H1 (cell line): Measurements from ENCODE around the gene TCERG1. TPM values are rescaled to one million over a fixed set of nuclear protein-coding genes. Genes with fewer than 3 reads are reported as not detected.

Source experiments
- CBX5 ChIP-seq: fragments of 300-800, 300-1000 bp; sonication (generic); IDR thresholded peaks from 2 replicates; pipeline ENCODE4 v1.7.1; 2016; ENCODE audit warnings: antibody characterized with exemption, low read length, low read depth
- CTBP2 ChIP-seq: IDR thresholded peaks from 2 replicates; pipeline ENCODE4 v1.7.0; 2011; ENCODE audit warnings: borderline replicate concordance, mild to moderate bottlenecking, moderate library complexity, mixed read lengths, low read length; ENCODE audit not compliant: insufficient read depth, insufficient read length
- GTF2F1 ChIP-seq: IDR thresholded peaks from 2 replicates; pipeline ENCODE4 v1.6.1; 2012; ENCODE audit warnings: low read depth, low read length, improper control_type of control experiment, borderline replicate concordance
- SIN3A ChIP-seq, 2 experiments: IDR thresholded peaks in 1 of 2; conservative IDR thresholded peaks in 1 of 2; 2 replicates each; pipeline ENCODE4 v1.6.1; 2011 to 2012; ENCODE audit warnings: low read length in 2 of 2, improper control_type of control experiment in 1 of 2, low read depth in 1 of 2, mild to moderate bottlenecking in 1 of 2
- SP4 ChIP-seq: IDR thresholded peaks from 2 replicates; pipeline ENCODE4 v1.6.1; 2012; ENCODE audit warnings: low read length, inconsistent platforms
- TAF7 ChIP-seq: optimal IDR thresholded peaks from 2 replicates; pipeline ENCODE3; 2011; ENCODE audit warnings: low read depth, mild to moderate bottlenecking, inconsistent platforms, low read length, moderate library complexity, borderline replicate concordance
- YY1 ChIP-seq: IDR thresholded peaks from 2 replicates; pipeline ENCODE4 v1.6.1; 2011; ENCODE audit warnings: low read depth, mild to moderate bottlenecking, low read length
- polyA plus RNA-seq, 7 experiments: library from polyadenylated mRNA; depleted of rRNA in 3 of 7; stranded (reverse) in 5 of 7; unstranded in 2 of 7; fragments of >200 nt in 5 of 7; fragments of 200-250 nt in 2 of 7; gene quantifications; 1 replicate in 5 of 7; 2 replicates in 1 of 7; 4 replicates in 1 of 7; pipeline versions ENCODE4 v1.2.1 to v1.2.3, GENCODE V29; 2011 to 2013; ENCODE audit warnings: missing spikeins in 2 of 7, mixed read lengths in 2 of 7
- total RNA-seq: library from RNA; stranded (reverse); fragmentation: NEBNext Ultra II Directional; extraction: Animal tissue kit (Norgen Biotek cat#: 25700); gene quantifications from 2 replicates; pipeline ENCODE4 v1.2.1, GENCODE V29; 2021
- TF ChIP-seq, protein P1 (sequence below): fragments of 300-600 bp; sonication (generic); IDR thresholded peaks from 2 replicates; pipeline ENCODE4 v1.7.1; 2012; ENCODE audit warnings: low read length, moderate library complexity, mild to moderate bottlenecking, inconsistent platforms; ENCODE audit not compliant: insufficient replicate concordance
- TF ChIP-seq, protein P2 (sequence below), 3 experiments: IDR thresholded peaks; 1 replicate in 2 of 3; 2 replicates in 1 of 3; pipeline versions ENCODE4 v1.5.1 to v1.6.1; 2011; ENCODE audit warnings: low read length in 3 of 3, mild to moderate bottlenecking in 3 of 3, inconsistent platforms in 2 of 3, low read depth in 1 of 3, moderate library complexity in 1 of 3; ENCODE audit not compliant: insufficient read depth in 1 of 3; ENCODE audit errors: control extremely low read depth in 1 of 3

TCERG1 gene
- total and polyA plus RNA-seq, 2 of the 8 experiments (the other 6 are each of a cell fraction or from before 2014, with no cell fraction given), result 105 to 122 TPM

DNA sequence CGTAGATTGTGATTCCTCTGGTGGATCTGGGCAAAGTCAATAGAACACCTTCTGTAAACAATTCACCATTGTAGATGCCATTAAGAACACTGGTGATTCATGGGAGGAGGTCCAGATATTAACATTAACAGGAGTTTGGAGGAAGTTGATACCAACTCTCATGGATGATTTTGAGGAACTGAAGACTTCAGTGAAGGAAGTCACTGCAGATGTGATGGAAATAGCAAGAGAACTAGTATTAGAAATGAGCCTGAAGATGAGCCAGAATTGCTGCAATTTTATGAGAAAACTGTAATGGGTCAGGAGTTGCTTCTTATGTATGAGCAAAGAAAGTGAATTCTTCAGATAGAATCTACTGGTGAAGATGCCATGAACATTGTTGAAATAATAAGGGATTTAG, 26.9 kb downstream of the TCERG1 start (continued):
- TF ChIP-seq, protein P1, sequence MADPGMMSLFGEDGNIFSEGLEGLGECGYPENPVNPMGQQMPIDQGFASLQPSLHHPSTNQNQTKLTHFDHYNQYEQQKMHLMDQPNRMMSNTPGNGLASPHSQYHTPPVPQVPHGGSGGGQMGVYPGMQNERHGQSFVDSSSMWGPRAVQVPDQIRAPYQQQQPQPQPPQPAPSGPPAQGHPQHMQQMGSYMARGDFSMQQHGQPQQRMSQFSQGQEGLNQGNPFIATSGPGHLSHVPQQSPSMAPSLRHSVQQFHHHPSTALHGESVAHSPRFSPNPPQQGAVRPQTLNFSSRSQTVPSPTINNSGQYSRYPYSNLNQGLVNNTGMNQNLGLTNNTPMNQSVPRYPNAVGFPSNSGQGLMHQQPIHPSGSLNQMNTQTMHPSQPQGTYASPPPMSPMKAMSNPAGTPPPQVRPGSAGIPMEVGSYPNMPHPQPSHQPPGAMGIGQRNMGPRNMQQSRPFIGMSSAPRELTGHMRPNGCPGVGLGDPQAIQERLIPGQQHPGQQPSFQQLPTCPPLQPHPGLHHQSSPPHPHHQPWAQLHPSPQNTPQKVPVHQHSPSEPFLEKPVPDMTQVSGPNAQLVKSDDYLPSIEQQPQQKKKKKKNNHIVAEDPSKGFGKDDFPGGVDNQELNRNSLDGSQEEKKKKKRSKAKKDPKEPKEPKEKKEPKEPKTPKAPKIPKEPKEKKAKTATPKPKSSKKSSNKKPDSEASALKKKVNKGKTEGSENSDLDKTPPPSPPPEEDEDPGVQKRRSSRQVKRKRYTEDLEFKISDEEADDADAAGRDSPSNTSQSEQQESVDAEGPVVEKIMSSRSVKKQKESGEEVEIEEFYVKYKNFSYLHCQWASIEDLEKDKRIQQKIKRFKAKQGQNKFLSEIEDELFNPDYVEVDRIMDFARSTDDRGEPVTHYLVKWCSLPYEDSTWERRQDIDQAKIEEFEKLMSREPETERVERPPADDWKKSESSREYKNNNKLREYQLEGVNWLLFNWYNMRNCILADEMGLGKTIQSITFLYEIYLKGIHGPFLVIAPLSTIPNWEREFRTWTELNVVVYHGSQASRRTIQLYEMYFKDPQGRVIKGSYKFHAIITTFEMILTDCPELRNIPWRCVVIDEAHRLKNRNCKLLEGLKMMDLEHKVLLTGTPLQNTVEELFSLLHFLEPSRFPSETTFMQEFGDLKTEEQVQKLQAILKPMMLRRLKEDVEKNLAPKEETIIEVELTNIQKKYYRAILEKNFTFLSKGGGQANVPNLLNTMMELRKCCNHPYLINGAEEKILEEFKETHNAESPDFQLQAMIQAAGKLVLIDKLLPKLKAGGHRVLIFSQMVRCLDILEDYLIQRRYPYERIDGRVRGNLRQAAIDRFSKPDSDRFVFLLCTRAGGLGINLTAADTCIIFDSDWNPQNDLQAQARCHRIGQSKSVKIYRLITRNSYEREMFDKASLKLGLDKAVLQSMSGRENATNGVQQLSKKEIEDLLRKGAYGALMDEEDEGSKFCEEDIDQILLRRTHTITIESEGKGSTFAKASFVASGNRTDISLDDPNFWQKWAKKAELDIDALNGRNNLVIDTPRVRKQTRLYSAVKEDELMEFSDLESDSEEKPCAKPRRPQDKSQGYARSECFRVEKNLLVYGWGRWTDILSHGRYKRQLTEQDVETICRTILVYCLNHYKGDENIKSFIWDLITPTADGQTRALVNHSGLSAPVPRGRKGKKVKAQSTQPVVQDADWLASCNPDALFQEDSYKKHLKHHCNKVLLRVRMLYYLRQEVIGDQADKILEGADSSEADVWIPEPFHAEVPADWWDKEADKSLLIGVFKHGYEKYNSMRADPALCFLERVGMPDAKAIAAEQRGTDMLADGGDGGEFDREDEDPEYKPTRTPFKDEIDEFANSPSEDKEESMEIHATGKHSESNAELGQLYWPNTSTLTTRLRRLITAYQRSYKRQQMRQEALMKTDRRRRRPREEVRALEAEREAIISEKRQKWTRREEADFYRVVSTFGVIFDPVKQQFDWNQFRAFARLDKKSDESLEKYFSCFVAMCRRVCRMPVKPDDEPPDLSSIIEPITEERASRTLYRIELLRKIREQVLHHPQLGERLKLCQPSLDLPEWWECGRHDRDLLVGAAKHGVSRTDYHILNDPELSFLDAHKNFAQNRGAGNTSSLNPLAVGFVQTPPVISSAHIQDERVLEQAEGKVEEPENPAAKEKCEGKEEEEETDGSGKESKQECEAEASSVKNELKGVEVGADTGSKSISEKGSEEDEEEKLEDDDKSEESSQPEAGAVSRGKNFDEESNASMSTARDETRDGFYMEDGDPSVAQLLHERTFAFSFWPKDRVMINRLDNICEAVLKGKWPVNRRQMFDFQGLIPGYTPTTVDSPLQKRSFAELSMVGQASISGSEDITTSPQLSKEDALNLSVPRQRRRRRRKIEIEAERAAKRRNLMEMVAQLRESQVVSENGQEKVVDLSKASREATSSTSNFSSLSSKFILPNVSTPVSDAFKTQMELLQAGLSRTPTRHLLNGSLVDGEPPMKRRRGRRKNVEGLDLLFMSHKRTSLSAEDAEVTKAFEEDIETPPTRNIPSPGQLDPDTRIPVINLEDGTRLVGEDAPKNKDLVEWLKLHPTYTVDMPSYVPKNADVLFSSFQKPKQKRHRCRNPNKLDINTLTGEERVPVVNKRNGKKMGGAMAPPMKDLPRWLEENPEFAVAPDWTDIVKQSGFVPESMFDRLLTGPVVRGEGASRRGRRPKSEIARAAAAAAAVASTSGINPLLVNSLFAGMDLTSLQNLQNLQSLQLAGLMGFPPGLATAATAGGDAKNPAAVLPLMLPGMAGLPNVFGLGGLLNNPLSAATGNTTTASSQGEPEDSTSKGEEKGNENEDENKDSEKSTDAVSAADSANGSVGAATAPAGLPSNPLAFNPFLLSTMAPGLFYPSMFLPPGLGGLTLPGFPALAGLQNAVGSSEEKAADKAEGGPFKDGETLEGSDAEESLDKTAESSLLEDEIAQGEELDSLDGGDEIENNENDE, result no peak
- TF ChIP-seq YY1, result no peak
- TF ChIP-seq, protein P2, sequence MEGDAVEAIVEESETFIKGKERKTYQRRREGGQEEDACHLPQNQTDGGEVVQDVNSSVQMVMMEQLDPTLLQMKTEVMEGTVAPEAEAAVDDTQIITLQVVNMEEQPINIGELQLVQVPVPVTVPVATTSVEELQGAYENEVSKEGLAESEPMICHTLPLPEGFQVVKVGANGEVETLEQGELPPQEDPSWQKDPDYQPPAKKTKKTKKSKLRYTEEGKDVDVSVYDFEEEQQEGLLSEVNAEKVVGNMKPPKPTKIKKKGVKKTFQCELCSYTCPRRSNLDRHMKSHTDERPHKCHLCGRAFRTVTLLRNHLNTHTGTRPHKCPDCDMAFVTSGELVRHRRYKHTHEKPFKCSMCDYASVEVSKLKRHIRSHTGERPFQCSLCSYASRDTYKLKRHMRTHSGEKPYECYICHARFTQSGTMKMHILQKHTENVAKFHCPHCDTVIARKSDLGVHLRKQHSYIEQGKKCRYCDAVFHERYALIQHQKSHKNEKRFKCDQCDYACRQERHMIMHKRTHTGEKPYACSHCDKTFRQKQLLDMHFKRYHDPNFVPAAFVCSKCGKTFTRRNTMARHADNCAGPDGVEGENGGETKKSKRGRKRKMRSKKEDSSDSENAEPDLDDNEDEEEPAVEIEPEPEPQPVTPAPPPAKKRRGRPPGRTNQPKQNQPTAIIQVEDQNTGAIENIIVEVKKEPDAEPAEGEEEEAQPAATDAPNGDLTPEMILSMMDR (IDR thresholded peaks at IDR 0.05; ENCODE audit: control extremely low read depth in 1 of 3, insufficient read depth in 1 of 3, low read depth in 1 of 3, low read length in 3 of 3), result no peak
- TF ChIP-seq SP4, result no peak
- no peak for TF ChIP-seq CTBP2
- no peak for TF ChIP-seq TAF7
- no peak for TF ChIP-seq SIN3A (conservative IDR thresholded peaks at IDR 0.05 in 1 of 2, IDR thresholded peaks at IDR 0.05 in 1 of 2; ENCODE audit: low read depth in 1 of 2, low read length in 2 of 2)
- no peak for TF ChIP-seq GTF2F1
- TF ChIP-seq CBX5, result no peak
